ENCODE data around the gene ADAMTS14. TPM values are rescaled to one million over a fixed set of nuclear protein-coding genes. Genes with fewer than 3 reads are reported as not detected.

Gene ADAMTS14
- total RNA-seq, 1 experiment from 2014 or later, result 1.6 TPM

DNA sequence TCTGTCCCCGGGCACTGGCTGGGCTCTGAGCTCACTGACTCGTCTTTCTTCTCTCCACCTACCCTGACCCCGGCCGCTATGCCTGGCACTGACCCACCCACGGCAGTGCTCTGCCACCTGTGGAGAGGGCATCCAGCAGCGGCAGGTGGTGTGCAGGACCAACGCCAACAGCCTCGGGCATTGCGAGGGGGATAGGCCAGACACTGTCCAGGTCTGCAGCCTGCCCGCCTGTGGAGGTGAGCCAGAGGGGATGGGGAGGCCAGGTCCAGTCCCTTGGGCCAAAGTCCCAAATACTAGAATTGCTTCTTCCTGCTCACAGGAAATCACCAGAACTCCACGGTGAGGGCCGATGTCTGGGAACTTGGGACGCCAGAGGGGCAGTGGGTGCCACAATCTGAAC lies 85.5 kb downstream of the ADAMTS14 start:
- H3K27ac ChIP-seq (ENCODE audit: insufficient read length, low read depth, low read length), result no peak overlapping the region
- H3K14ac ChIP-seq (ENCODE audit: insufficient read depth, low read length), result no peak overlapping the region
- H3K56ac ChIP-seq (ENCODE audit: insufficient read length, low read depth, low read length), result no peak overlapping the region
- no peak overlapping the region for H3K23ac ChIP-seq (ENCODE audit: insufficient read length, low read depth, low read length)
- H2BK120ac ChIP-seq (ENCODE audit: low read depth, low read length, poor library complexity, severe bottlenecking), result no peak overlapping the region
- H4K8ac ChIP-seq (replicated peaks; ENCODE audit: insufficient read length, low read depth, low read length), result no peak overlapping the region
- H3K36me3 Mint-ChIP-seq (ENCODE audit: insufficient read depth in 1 of 3, low read depth in 3 of 3), result no peaks in the 10 kb centered on the region
- no peaks in the 10 kb centered on the region for H3K23me2 ChIP-seq (ENCODE audit: insufficient read length, low read depth, low read length, poor library complexity, severe bottlenecking)
- H3K4me2 ChIP-seq (ENCODE audit: insufficient read depth, insufficient read length, low read length), result no peak overlapping the region
- no peaks in the 10 kb centered on the region for H3K27me3 ChIP-seq (ENCODE audit: insufficient read depth, low read length)
- no peak overlapping the region for H3K18ac ChIP-seq (ENCODE audit: insufficient read length, low read depth, low read length)
- no peak overlapping the region for H2BK12ac ChIP-seq (ENCODE audit: insufficient read length, low read depth, low read length)
- peaks cover 39 to 40% of the 10 kb centered on the region in 2 experiments for H3K4me1 Mint-ChIP-seq
- no peak overlapping the region for H2BK20ac ChIP-seq (ENCODE audit: low read depth, low read length, poor library complexity, severe bottlenecking)
- no peak overlapping the region for H3T11ph ChIP-seq (ENCODE audit: low read length)
- no peaks in the 10 kb centered on the region for H3K79me2 ChIP-seq (ENCODE audit: insufficient read depth, low read length)
- H3K4ac ChIP-seq (ENCODE audit: low read depth, low read length), result no peak overlapping the region
- no peaks in the 10 kb centered on the region for H3K79me1 ChIP-seq (ENCODE audit: insufficient read depth, low read depth, low read length, poor library complexity, severe bottlenecking)
- no peak overlapping the region for H3K9ac ChIP-seq (ENCODE audit: extremely low read depth, insufficient read length, low read length)
- no peak overlapping the region for H4K91ac ChIP-seq (ENCODE audit: insufficient read length, low read depth, low read length)
- H3K9me3 Mint-ChIP-seq, result no peaks in the 10 kb centered on the region; a peak in 1 of 5 replicates
- H2BK15ac ChIP-seq (ENCODE audit: low read depth, low read length), result no peak overlapping the region
- H3K9me3 ChIP-seq (ENCODE audit: control insufficient read depth, low read depth, low read length), result no peaks in the 10 kb centered on the region
- H4K20me1 ChIP-seq (ENCODE audit: control insufficient read depth, insufficient read depth, insufficient read length), result no peaks in the 10 kb centered on the region
- no CpG with 5 or more reads among the region's 13 CpGs for WGBS (ENCODE audit: extremely low coverage, insufficient read length, low lambda C conversion rate)
- DNase-seq, result no peak
- H2BK5ac ChIP-seq (ENCODE audit: insufficient read length, low read length), result no peak overlapping the region
- H2AK5ac ChIP-seq (ENCODE audit: insufficient read length, low read length), result no peak overlapping the region
- no peaks in the 10 kb centered on the region for H3K4me1 ChIP-seq (ENCODE audit: insufficient read depth, low read length)
- H3K4me3 Mint-ChIP-seq, result no peak overlapping the region
- no peaks in the 10 kb centered on the region for H3K27me3 Mint-ChIP-seq (ENCODE audit: low read depth)
- H2AFZ ChIP-seq (ENCODE audit: low read length), result no peak overlapping the region
- no peak overlapping the region for H4K5ac ChIP-seq (ENCODE audit: insufficient read length, low read depth, low read length)
- no peak overlapping the region for H3K27ac Mint-ChIP-seq
- no peak for TF ChIP-seq CTCF (conservative IDR thresholded peaks at IDR 0.05)
